T-helper 1 cell treated with Interleukin-12 subunit alpha and Interleukin-12 subunit beta and Interleukin-4 antibody, amounts not matched to agents 30 ng/mL and 1 ng/mL, for 36 hours (primary cell): ENCODE data around the gene BIN1. TPM values are rescaled to one million over a fixed set of nuclear protein-coding genes. Genes with fewer than 3 reads are reported as not detected.

Source experiments
- intact Hi-C: fragments of 100-400 bp; cut with micrococcal nuclease; formaldehyde crosslinking; loops from one replicate; pipeline ENCODE4 v1.15.1; 2024
- total RNA-seq: library from RNA; stranded (reverse); gene quantifications from 2 replicates; pipeline ENCODE4 v1.2.3, GENCODE V29; 2022

The BIN1 gene
- total RNA-seq, 1 donor from 2014 or later: 107 TPM

DNA sequence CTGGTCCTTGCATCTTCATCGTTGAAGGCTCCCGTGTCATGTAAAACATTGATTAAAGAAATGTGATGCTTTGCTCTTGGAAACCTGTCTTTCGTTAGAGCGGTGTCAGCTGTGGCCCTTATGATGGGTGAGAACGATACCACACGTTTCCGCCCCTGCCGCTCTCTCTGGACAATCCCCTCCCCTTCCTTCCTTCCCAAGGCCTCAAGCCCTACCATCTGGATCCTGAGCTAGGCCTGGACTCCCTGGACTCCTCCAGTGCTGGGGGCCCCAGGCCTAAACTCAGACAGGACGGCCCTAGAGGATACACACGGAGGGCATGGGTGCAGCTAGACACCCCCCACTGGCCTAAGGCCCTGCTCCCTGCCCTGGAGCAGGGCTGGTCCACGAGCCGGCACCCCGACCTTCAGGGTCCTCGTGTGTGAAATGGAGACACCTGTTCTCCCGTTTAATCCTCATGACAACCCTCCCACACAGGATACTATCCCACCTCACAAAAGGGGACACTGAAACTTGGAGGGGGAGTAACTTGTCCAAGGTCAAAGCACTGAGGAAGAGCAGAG, 13.2 kb downstream of the BIN1 start:
- intact Hi-C loops: no loop called here

DNA sequence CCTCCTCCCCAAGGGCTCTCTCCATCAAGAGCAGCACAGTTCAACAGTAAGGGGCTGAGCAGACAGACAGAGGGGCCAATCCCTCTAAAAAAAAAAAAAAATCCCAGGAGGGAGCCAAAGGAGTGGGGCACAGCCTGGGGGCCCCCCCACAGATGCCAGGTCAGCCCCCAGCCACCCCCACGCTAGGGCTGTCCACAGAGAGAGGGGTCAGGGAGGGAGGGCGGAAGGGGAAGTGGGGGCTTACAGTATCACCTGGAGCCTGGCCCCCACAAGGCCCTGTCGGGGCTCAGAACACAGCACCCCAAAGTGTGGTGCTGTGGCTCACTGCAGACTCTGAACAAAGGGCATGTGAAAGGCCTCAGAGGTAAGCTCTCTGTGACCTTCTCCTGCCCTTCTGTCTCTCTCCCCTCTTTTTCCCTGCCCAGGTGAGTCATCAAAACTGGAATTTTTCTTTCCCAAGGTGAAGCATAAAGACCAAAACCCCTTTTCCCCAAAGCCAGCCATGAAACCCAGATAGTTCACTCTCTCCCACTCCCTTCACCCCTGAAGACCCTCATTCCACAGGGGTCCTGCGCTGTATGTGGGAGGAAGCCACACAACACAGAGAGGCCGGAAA, 13.9 kb downstream of the BIN1 start:
- intact Hi-C loops: no loop called here

- intact Hi-C loops: no loop called here
Observed at GRCh38 chr2:127092306-127092705, 14.6 kb downstream of the BIN1 start.

DNA sequence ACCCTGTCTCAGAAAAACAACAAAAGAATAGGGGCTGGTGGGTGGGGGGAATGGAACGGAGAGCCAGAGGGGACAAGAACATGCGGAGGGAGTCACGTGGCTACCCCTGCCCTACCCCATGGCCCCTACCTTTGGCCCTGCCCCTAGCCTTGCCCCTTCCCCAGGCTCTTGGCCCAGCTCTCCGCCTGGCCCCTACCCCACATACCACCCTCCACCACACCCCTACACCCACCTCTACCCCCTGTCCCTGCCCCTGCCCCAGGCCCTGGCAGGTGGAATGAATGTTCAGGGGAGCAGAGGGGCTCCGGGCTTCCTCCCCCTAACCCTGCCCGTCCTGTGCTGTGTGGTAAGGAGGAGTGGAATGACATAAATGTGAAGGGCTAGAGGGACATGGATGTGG, 15.1 kb downstream of the BIN1 start:
- intact Hi-C loops: no loop called here

DNA sequence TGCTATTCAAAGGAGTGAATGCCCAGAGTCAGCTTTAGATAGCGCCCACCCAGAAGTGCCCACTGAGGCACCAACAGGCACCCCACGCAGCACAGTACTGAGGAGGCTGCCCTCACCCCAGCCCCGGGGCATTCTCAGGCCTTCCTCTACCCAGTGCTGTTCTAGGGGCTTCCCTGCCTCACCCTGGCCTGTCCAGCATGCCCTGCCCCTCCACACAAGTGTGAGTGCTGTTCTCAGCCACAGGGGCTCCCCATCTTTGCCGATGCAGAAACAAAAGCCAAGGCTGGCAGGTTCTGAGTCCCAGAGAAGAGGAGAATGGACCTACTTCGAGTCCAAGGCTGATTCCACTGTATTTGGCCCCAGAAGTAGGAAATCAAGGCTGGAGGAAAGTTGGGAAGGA, 15.8 kb downstream of the BIN1 start:
- intact Hi-C loops: no loop called here

GRCh38 chr2:127090281-127091120, 16.5 kb downstream of the BIN1 start:
- intact Hi-C loops: no loop called here

DNA sequence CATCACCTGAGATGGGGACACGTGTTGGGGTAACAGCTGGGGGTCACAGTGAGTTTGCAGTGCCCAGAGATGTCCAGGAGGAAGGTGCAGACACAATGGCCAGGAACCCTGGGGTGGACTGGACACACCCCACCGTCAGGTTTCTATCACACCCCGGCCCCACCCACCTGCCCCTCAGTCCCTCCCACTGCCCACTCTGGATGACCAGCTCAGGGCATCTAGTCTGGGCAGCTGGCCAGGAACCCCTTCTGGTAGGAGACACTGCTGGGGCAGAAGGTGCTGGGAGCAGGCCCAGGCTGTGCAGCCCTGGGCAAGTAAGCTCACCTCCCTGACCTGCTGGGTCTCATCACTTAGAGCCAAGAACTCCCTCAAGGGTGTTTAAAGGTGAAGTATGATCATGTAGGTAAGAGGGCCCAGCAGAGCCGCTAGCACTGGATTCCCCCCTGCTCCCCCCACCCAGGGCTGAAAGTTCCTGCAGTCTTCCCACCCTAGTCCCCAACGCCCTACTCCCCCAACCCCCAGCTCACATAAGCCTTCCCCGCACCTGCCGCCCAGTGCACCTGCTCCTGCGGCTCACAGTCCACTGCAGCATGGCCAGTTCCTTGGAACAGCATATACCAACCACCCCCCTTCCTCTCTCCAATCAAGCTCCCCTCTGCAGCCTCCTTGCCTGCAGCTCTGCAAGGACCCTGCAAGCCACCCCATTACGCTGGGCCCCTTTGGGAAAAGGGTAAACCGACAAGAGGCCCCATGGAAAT, 17.3 kb downstream of the BIN1 start:
- intact Hi-C loops: loop anchor here (10.0 kb wide), 1 partner anchor 435 kb away; the partner anchor contains the start of gene IWS1

- intact Hi-C loops: loop anchor here (10.0 kb wide), 1 partner anchor 436 kb away; the partner anchor contains the start of gene IWS1
Observed at GRCh38 chr2:127088706-127089105, 18.2 kb downstream of the BIN1 start.

GRCh38 chr2:127087791-127088495, 19.0 kb downstream of the BIN1 start:
- intact Hi-C loops: loop anchor here (10.0 kb wide), 1 partner anchor 437 kb away; the partner anchor contains the start of gene IWS1

DNA sequence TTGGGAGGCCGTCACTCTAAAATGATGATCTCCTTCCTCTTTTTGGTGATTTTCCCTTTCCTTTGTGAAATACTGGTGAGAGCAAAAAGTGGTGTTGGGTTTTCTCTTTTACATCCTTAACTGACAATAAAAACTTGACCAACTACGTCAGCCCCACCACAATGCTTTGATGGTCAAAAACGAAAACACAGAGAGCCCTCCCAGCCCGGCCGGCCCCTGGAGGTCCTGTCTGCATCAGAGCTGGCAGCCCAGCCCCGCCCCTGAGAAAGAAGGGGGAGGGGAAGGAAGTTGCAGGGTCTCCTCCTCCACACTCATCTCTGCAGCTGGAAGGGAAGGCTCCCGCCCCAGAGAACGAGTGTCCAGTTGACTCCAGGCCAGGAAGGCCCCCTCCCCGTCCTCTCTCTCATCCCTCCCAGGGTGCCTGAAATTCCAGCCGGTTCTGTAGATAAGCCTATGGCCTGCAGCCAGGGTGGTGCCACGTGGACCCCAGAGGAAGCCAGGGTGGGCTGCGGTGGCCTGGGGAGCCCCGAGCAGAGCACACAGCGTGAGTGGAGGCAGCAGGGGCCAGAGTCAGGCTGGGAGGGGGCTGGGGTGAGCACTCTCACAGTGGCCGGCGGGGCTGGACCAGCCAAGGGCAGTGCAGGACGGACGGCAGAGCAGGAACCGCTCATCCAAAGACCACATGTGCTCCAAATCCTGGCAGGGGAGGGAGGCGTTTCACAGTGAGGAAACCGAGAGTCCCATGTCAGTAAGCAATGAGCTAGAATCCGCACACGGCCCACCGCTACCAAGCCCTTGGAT, 19.8 kb downstream of the BIN1 start:
- intact Hi-C loops: loop anchor here (10.0 kb wide), 1 partner anchor 438 kb away; the partner anchor contains the start of gene IWS1

- intact Hi-C loops: loop anchor here (10.0 kb wide), 1 partner anchor 440 kb away; the partner anchor contains the start of gene IWS1
Observed at GRCh38 chr2:127085317-127085681, 21.7 kb downstream of the BIN1 start.

- intact Hi-C loops: loop anchor here (1.0 to 10.0 kb wide), 9 partner anchors 23 to 1008 kb away; partner anchors contain the start of genes BIN1, ERCC3, IWS1 and MAP3K2
Observed at GRCh38 chr2:127084611-127085316, 22.2 kb downstream of the BIN1 start.

DNA sequence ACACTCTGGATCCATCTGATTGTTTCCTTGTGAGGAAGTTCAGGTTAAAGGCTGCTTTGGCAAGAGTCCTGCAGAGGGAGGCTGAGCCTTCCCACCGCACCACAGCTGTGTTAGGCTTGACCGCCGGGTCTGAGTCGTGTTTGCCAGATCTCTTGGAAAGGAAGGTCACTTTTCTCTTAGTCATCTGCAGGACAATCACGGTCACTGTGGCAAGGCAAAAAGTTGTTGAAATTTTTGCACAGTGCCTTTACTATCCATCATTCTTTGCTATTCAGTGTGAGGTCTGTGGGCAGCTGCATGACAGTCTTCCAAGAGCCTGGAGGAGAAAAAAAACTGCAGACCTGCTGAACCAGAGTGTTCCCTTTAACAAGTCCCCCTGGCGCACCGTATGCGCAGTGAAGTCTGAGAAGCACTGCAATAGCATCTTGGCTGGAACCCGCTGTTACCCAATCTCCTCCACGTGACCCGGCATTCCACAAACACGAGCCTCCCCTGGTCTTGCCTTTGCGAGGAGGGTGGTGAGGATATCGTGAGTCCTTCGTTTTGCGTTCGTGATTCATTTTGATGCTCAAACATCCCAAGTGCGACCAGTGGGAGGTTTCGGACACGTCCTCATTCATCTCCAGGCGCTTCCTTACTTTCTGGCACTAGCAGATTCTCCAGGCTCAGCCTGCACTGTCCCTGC, 23.0 kb downstream of the BIN1 start:
- intact Hi-C loops: loop anchor here (1.0 to 10.0 kb wide), 9 partner anchors 23 to 1008 kb away; partner anchors contain the start of genes BIN1, ERCC3, IWS1 and MAP3K2

DNA sequence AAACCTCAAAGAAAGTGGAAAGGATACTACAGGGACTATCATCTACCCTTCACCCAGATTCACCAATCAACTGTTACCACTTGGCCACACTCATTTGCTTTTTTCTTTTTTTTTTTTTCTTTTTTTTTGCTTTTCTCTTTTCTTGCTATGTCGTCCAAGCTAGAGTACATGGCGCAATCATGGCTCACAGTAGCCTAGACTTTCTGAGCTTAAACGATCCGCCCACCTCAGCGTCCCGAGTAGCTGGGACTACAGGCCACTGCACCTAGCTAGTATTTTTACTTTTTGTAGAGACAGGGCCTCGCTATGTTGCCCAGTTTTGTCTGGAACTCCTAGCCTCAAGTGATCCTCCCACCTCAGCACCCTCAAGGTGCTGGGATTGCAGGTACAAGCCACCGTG, 24.0 kb downstream of the BIN1 start:
- intact Hi-C loops: loop anchor here (5.0 to 10.0 kb wide), 8 partner anchors 209 to 1009 kb away; partner anchors contain the start of genes ERCC3, IWS1, MAP3K2 and SAP130

GRCh38 chr2:127081826-127082633, 24.9 kb downstream of the BIN1 start:
- intact Hi-C loops: loop anchor here (5.0 to 10.0 kb wide), 8 partner anchors 210 to 1010 kb away; partner anchors contain the start of genes ERCC3, IWS1, MAP3K2 and SAP130

DNA sequence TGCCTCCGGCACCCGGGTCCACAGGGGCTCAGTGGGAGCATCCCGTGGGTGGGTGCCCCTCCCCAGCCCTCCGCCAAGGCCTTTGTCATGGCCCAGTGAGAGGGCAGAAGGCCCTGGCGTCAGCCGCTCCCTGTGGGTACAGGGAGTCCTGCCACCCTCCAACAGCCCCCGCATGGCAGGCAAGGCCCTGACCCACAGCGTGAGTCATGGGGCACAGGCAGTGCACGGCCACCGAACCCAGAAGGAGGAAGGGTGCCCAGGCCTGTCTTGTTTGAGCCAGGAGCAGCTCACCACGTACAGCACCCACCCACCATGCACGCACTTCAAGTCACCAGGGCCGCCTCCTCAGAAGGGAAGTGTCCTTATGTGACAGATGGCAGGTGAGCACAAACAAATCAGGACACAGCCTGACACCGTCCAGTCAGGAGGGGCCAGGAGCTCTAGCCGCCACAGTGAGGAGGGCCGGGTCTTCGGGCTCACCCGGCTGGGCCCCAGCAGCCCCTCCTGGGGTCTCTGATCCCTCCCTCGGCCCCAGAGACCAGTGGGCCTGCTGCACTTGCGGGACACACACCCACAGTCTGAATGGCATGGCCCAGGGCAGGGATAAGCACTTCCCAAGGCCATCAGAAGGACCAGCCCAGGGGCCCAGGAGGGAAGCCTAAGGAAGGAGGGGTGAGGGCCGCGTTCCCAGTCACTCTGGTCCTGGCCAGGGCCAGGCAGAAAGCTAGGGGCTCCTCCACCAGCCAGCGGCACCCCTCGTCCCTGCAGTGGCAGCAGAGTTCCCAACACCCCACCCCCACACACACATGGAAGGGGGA, 25.8 kb downstream of the BIN1 start:
- intact Hi-C loops: loop anchor here (1.0 to 10.0 kb wide), 10 partner anchors 13 to 1011 kb away; partner anchors contain the start of genes BIN1, ERCC3, IWS1 and MAP3K2
